Karpas-422 (cell line): ENCODE measurements around the gene SESN2. TPM values are rescaled to one million over a fixed set of nuclear protein-coding genes. Genes with fewer than 3 reads are reported as not detected.

Source experiments
- DNase-seq: peaks from one replicate; pipeline ENCODE4 v3.0.0-alpha.2; 2015
- H2AFZ ChIP-seq: fragments of 200-600 bp; sonication (generic); 2 replicates; pipeline ENCODE4 v1.6.1; 2014; ENCODE audit warnings: antibody characterized with exemption, low read length, mixed read lengths
- H3K27ac ChIP-seq: fragments of 200-600 bp; sonication (generic); 2 replicates; pipeline ENCODE4 v1.5.1; 2014; ENCODE audit warnings: mild to moderate bottlenecking, low read length, moderate library complexity
- H3K27me3 ChIP-seq: fragments of 200-600 bp; sonication (generic); 2 replicates; pipeline ENCODE4 v1.6.1; 2014; ENCODE audit warnings: low read length, mixed read lengths
- H3K36me3 ChIP-seq: fragments of 200-600 bp; sonication (generic); 2 replicates; pipeline ENCODE4 v1.6.1; 2014; ENCODE audit warnings: low read length, mixed read lengths; ENCODE audit not compliant: insufficient read depth
- H3K4me1 ChIP-seq: fragments of 200-600 bp; sonication (generic); 2 replicates; pipeline ENCODE4 v1.6.1; 2014; ENCODE audit warnings: mild to moderate bottlenecking, low read length, mixed read lengths
- H3K4me2 ChIP-seq: fragments of 200-600 bp; sonication (generic); 2 replicates; pipeline ENCODE4 v1.6.1; 2014; ENCODE audit warnings: low read length, low read depth, mild to moderate bottlenecking; ENCODE audit not compliant: poor library complexity, severe bottlenecking
- H3K4me3 ChIP-seq: fragments of 200-600 bp; sonication (generic); 2 replicates; pipeline ENCODE4 v1.5.1; 2014; ENCODE audit warnings: mild to moderate bottlenecking, antibody characterized with exemption, low read length, mixed read lengths
- H3K79me2 ChIP-seq: fragments of 200-600 bp; sonication (generic); 2 replicates; pipeline ENCODE4 v1.6.1; 2014; ENCODE audit warnings: mild to moderate bottlenecking, low read length, mixed read lengths
- H3K9ac ChIP-seq: fragments of 200-600 bp; sonication (generic); 2 replicates; pipeline ENCODE4 v1.6.0; 2014; ENCODE audit warnings: low read length
- H3K9me2 ChIP-seq: fragments of 200-600 bp; sonication (generic), shearing (Covaris generic); replicated peaks from 2 replicates; pipeline ENCODE4 v1.6.0; 2014; ENCODE audit warnings: mild to moderate bottlenecking, low read length, moderate library complexity; ENCODE audit not compliant: insufficient read depth
- H3K9me3 ChIP-seq: fragments of 300-700, 200-600 bp; sonication (generic); 2 replicates; pipeline ENCODE4 v1.6.1; 2014; ENCODE audit warnings: low read length, mixed read lengths
- H4K20me1 ChIP-seq: fragments of 200-600 bp; sonication (generic); 2 replicates; pipeline ENCODE4 v1.6.1; 2014; ENCODE audit warnings: mild to moderate bottlenecking, antibody characterized with exemption, low read length, low read depth; ENCODE audit not compliant: insufficient read depth
- total RNA-seq: library from RNA; depleted of rRNA; stranded (reverse); fragments of >200 nt; shearing (Covaris generic); gene quantifications from 2 replicates; pipeline ENCODE4 v1.2.3, GENCODE V29; 2014; ENCODE audit warnings: low replicate concordance; rRNA removed

Gene SESN2
- total RNA-seq, result 35.1 and 46.0 TPM in 2 replicates

DNA sequence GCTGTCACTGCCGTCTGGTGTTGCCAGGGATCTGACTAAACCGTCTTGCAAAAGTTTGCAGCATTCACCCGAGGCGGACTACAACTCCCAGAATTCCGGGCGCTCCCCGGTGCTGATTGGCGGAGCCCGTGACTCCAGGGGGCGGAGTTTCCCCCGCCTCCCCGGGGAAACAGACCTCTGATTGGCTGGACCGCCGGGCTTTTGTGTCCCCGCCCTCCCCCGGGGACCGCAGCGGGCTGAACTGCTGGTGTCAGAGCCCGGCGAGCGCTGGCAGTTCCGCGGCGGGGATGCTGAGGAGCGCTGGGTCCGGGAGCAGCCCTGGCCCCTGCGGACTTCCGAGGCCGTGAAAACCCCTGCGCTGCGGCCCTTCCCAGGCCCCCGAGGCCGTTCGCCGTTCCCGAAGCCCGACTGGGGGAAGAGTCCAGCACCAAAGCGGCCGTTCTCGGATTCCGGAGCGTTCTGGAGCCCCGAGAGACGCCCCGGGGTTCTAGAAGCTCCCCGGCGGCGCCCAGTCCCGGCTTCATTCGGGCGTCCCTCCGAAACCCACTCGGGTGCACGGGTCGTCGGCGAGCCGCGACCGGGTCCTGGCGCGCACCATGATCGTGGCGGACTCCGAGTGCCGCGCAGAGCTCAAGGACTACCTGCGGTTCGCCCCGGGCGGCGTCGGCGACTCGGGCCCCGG lies at the start of gene SESN2:
Gene SESN2, plus strand, starts transcription at position 267 of the 682 bp plus-strand sequence. Its CDS starts 330 bp downstream, at position 597.
- H3K27ac ChIP-seq, result peak within 1 kb of the TSS; percentile 54; the same call in 1 of the 2 replicates
- H3K4me1 ChIP-seq, result peaks cover 25% of the 10 kb centered on the region

DNA sequence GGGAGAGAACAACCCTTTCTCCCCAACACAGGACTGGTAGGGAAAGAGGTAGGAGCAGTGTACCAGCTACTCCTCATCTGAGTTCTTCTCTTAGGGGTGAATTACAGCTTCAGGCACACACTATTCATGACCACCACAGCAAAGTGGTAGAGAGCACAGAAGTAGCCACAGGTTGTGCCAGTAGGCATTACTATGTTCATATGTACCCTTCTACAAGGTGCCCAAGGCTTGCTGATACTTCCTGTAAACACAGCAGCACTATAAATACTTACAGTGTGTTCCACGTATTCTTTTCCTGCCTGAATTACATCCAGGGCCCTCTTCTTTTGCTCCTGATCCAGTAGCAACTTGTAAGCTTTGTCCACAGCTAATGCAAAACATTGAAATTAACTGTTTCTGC lies 49.6 kb upstream of the SESN2 start:
- peaks cover 31% of the 10 kb centered on the region; the same call in 1 of the 2 replicates for H3K36me3 ChIP-seq
- no peak for DNase-seq

More for the DNA sequence above, at the start of gene SESN2:
- Histone ChIP-seq H3K27me3 (no peaks in the 10 kb centered on the region), H3K9ac (peak within 1 kb of the TSS; percentile 98), H3K4me2 (peak within 1 kb of the TSS; percentile 95), H3K9me3 (no peaks in the 10 kb centered on the region), H3K36me3 (no peaks in the 10 kb centered on the region), H2AFZ (peak within 1 kb of the TSS; percentile 40), H3K9me2 (no peaks in the 10 kb centered on the region), H3K79me2 (peaks cover 38% of the 10 kb centered on the region), H3K4me3 (peak within 1 kb of the TSS; percentile 98), H4K20me1 (peaks cover 12% of the 10 kb centered on the region)
- peak; percentile 100 for DNase-seq

DNA sequence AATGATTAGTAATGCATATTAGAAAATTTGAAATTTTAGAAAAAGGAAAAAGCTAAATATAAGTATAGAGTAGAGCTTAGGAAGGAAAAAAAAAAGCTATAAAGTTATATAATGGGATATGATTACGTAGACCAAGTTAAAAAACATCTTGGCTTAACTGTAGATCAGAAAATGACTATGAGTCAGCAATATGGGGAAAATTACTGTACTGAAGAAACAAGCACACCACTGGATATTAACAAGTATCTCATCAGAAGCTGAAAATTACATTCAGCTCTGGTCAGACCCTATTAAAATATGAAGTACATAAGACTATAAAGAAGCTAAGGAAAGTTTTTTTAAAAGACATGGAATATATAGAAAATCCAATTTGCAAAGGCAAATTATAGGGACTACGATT lies 46.0 kb upstream of the SESN2 start:
- Histone ChIP-seq H3K9me3 (no peaks in the 10 kb centered on the region), H3K27ac (no peak overlapping the region), H3K27me3 (no peaks in the 10 kb centered on the region), H3K79me2 (peaks cover 30% of the 10 kb centered on the region), H2AFZ (no peak overlapping the region), H3K4me2 (no peak overlapping the region), H3K9me2 (no peaks in the 10 kb centered on the region), H3K4me1 (peaks cover 11% of the 10 kb centered on the region), H3K36me3 (peaks cover 20% of the 10 kb centered on the region; the same call in 1 of the 2 replicates), H3K9ac (no peak overlapping the region), H3K4me3 (no peak overlapping the region), H4K20me1 (no peaks in the 10 kb centered on the region)
- DNase-seq, result no peak

More for the DNA sequence above, 49.6 kb upstream of the SESN2 start:
- peaks cover 30% of the 10 kb centered on the region for H3K79me2 ChIP-seq
- H3K27ac ChIP-seq, result peak overlapping the region; percentile 40
- no peaks in the 10 kb centered on the region for H3K27me3 ChIP-seq
- no peaks in the 10 kb centered on the region for H4K20me1 ChIP-seq
- H3K9me3 ChIP-seq, result no peaks in the 10 kb centered on the region
- H3K4me2 ChIP-seq, result no peak overlapping the region
- no peak overlapping the region for H3K9ac ChIP-seq
- H2AFZ ChIP-seq, result no peak overlapping the region
- no peak overlapping the region for H3K4me3 ChIP-seq
- H3K4me1 ChIP-seq, result peaks cover 12% of the 10 kb centered on the region
- no peaks in the 10 kb centered on the region for H3K9me2 ChIP-seq

- DNase-seq, result no peak
- Histone ChIP-seq H3K27me3 (no peaks in the 10 kb centered on the region), H3K9me3 (no peaks in the 10 kb centered on the region), H2AFZ (no peak overlapping the region), H3K4me3 (no peak overlapping the region), H3K9me2 (no peaks in the 10 kb centered on the region), H3K9ac (no peak overlapping the region), H3K27ac (no peak overlapping the region), H3K4me1 (peaks cover 19% of the 10 kb centered on the region), H4K20me1 (peaks cover 8% of the 10 kb centered on the region; the same call in 1 of the 2 replicates), H3K36me3 (peaks cover 39% of the 10 kb centered on the region), H3K79me2 (peaks cover 62% of the 10 kb centered on the region), H3K4me2 (no peak overlapping the region)
Observed at GRCh38 chr1:28229089-28229488, 30.2 kb upstream of the SESN2 start.

- no peak overlapping the region for H3K4me3 ChIP-seq
- H3K4me2 ChIP-seq, result no peak overlapping the region
- peaks cover 19% of the 10 kb centered on the region for H3K4me1 ChIP-seq
- H4K20me1 ChIP-seq, result peaks cover 8% of the 10 kb centered on the region; the same call in 1 of the 2 replicates
- H3K9me2 ChIP-seq, result no peaks in the 10 kb centered on the region
- H3K27ac ChIP-seq, result no peak overlapping the region
- H3K9ac ChIP-seq, result no peak overlapping the region
- no peaks in the 10 kb centered on the region for H3K27me3 ChIP-seq
- peaks cover 56% of the 10 kb centered on the region for H3K79me2 ChIP-seq
- H2AFZ ChIP-seq, result no peak overlapping the region
- peaks cover 35% of the 10 kb centered on the region for H3K36me3 ChIP-seq
- no peak for DNase-seq
- H3K9me3 ChIP-seq, result no peaks in the 10 kb centered on the region
Observed at GRCh38 chr1:28229996-28230395, 29.3 kb upstream of the SESN2 start.

DNA sequence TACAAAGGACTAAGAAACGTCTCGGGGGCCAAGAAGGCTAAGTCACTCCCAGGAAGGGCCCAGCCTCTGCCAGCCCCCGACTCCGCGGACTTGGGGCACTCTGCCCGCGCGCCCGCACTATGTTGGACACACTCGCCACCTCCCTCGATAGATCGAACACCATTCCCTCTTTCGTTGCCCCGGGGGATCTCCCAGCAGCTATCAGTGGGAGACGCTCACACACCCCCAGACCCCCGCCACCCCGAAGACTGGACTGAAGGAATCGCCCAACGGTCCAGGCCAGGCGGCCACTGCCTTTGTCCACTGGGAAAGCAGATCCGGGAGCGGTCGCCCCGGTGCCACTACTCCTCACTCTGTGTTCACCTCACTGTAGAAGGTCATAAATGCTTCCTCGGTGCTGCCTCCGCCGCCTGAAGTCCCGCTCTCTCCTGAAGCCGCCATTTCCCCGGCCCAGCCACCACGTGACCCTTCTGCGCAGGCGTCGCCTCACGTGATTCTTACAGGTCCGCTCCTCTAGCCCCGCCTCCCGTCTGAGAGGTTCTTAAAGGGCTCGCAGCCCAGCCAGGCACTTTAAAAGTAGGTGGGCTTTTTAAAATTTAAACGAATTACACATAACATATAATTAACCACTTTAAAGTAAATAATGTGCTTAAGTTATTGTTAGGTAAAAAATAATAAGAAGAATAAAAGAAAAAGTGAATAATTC lies 26.6 kb upstream of the SESN2 start, which contains the start of gene DNAJC8:
Gene DNAJC8, minus strand, starts transcription at position 472 of the 706 bp plus-strand sequence. Its CDS starts 31 bp downstream, at position 441.
- Histone ChIP-seq H3K9ac (peak within 1 kb of the TSS; percentile 99), H3K36me3 (peaks cover 20% of the 10 kb centered on the region; the same call in 1 of the 2 replicates), H2AFZ (peak within 1 kb of the TSS; percentile 67; the same call in 1 of the 2 replicates), H3K9me2 (no peaks in the 10 kb centered on the region), H3K79me2 (peaks cover 69% of the 10 kb centered on the region), H3K4me3 (peak within 1 kb of the TSS; percentile 99), H3K9me3 (no peaks in the 10 kb centered on the region), H3K4me1 (peaks cover 34% of the 10 kb centered on the region), H3K27me3 (no peaks in the 10 kb centered on the region), H3K4me2 (peak within 1 kb of the TSS; percentile 75), H3K27ac (peak within 1 kb of the TSS; percentile 46; the same call in 1 of the 2 replicates), H4K20me1 (peaks cover 8% of the 10 kb centered on the region; the same call in 1 of the 2 replicates)
- DNase-seq, result peak; percentile 97

DNA sequence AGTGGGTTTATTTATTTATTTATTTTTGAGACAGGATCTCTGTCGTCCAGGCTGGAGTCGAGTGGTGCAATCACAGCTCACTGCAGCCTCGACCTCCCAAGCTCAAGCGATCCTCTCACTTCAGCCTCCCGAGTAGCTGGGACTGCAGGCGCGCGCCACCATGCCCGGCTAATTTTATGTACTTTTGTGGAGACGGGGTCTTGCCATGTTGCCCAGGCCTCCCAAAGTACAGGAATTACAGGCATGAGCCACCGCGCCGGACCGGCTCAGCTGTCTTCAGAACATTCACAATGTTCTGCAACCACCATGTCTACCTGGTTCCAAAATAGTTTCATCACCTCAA lies 26.1 kb upstream of the SESN2 start:
- H3K4me1 ChIP-seq, result peaks cover 38% of the 10 kb centered on the region
- no peaks in the 10 kb centered on the region for H3K27me3 ChIP-seq
- H3K36me3 ChIP-seq, result peaks cover 21% of the 10 kb centered on the region; the same call in 1 of the 2 replicates
- peaks cover 73% of the 10 kb centered on the region for H3K79me2 ChIP-seq
- no peaks in the 10 kb centered on the region for H3K9me2 ChIP-seq
- no peak overlapping the region for H2AFZ ChIP-seq
- no peak overlapping the region for H3K4me3 ChIP-seq
- H3K9ac ChIP-seq, result no peak overlapping the region
- H3K9me3 ChIP-seq, result no peaks in the 10 kb centered on the region
- peaks cover 8% of the 10 kb centered on the region; the same call in 1 of the 2 replicates for H4K20me1 ChIP-seq
- peak overlapping the region; percentile 75 for H3K4me2 ChIP-seq
- no peak for DNase-seq
- no peak overlapping the region for H3K27ac ChIP-seq
